GM11168 (cell line): ENCODE results near the gene LRRC2.
"Not testable (repeated sequence)": the region's sequence is repeated elsewhere in the genome, so short reads cannot be mapped to it uniquely, and the experiment has no call there.

Source experiments
- in situ Hi-C: fragments of 300-500 bp; cut with MboI; formaldehyde crosslinking; loops from one replicate; pipeline ENCODE4 v1.12.0; 2022; ENCODE audit warnings: low sequenced_read_pairs; ENCODE audit not compliant: unreplicated experiment

LRRC2 gene

GRCh38 chr3:46558184-46559043, 7.7 kb downstream of the LRRC2 start:
- in situ Hi-C loops = loop anchor here (5.0 to 10.0 kb wide), 2 partner anchors 66 kb away; no protein-coding TSS in a partner anchor

- in situ Hi-C loops = loop anchor here (5.0 to 10.0 kb wide), 2 partner anchors 65 to 67 kb away; no protein-coding TSS in a partner anchor
Observed at GRCh38 chr3:46557814-46558183, 8.3 kb downstream of the LRRC2 start.

- in situ Hi-C loops = loop anchor here (10.0 kb wide), 1 partner anchor 72 kb away; no protein-coding TSS in a partner anchor
Observed at GRCh38 chr3:46553154-46553553, 12.9 kb downstream of the LRRC2 start.

- in situ Hi-C loops = loop anchor here (10.0 kb wide), 1 partner anchor 72 kb away; no protein-coding TSS in a partner anchor
Observed at GRCh38 chr3:46552538-46552937, 13.6 kb downstream of the LRRC2 start.

- in situ Hi-C loops = loop anchor here (10.0 kb wide), 1 partner anchor 73 kb away; no protein-coding TSS in a partner anchor
Observed at GRCh38 chr3:46551615-46552014, 14.5 kb downstream of the LRRC2 start.

- in situ Hi-C loops = loop anchor here (10.0 kb wide), 1 partner anchor 75 kb away; no protein-coding TSS in a partner anchor
Observed at GRCh38 chr3:46549989-46550388, 16.1 kb downstream of the LRRC2 start.

GRCh38 chr3:46549408-46549904, 16.6 kb downstream of the LRRC2 start:
- in situ Hi-C loops = no loop called here

GRCh38 chr3:46548611-46549010, 17.5 kb downstream of the LRRC2 start:
- in situ Hi-C loops = not testable (repeated sequence)

GRCh38 chr3:46546896-46547440, 19.1 kb downstream of the LRRC2 start:
- in situ Hi-C loops = no loop called here

- in situ Hi-C loops = no loop called here
Observed at GRCh38 chr3:46545818-46546630, 20.1 kb downstream of the LRRC2 start.

- in situ Hi-C loops = no loop called here
Observed at GRCh38 chr3:46544771-46545503, 21.2 kb downstream of the LRRC2 start.

GRCh38 chr3:46542801-46543201, 23.3 kb downstream of the LRRC2 start:
- in situ Hi-C loops = no loop called here

GRCh38 chr3:46542344-46542743, 23.8 kb downstream of the LRRC2 start:
- in situ Hi-C loops = no loop called here

- in situ Hi-C loops = no loop called here
Observed at GRCh38 chr3:46541835-46542234, 24.3 kb downstream of the LRRC2 start.

- in situ Hi-C loops = no loop called here
Observed at GRCh38 chr3:46540550-46540949, 25.6 kb downstream of the LRRC2 start.

GRCh38 chr3:46539443-46540005, 26.6 kb downstream of the LRRC2 start:
- in situ Hi-C loops = no loop called here

- in situ Hi-C loops = no loop called here
Observed at GRCh38 chr3:46538803-46539442, 27.2 kb downstream of the LRRC2 start.

GRCh38 chr3:46538425-46538802, 27.7 kb downstream of the LRRC2 start:
- in situ Hi-C loops = not testable (repeated sequence)

- in situ Hi-C loops = no loop called here
Observed at GRCh38 chr3:46537779-46538178, 28.3 kb downstream of the LRRC2 start.
